Subcutaneous abdominal adipose tissue (tissue), 5 donors: ENCODE measurements around the gene NDUFS7.

Experiments used
- H3K27ac ChIP-seq: one replicate; pipeline ENCODE4 v1.7.0; 2013; ENCODE audit warnings: low read depth, mild to moderate bottlenecking, inconsistent platforms, low read length, moderate library complexity
- H3K27me3 ChIP-seq, 5 donors: one replicate each; pipeline ENCODE4 v1.7.0; 2013; ENCODE audit warnings: low read length in 5 of 5, inconsistent platforms in 1 of 5; ENCODE audit not compliant: control insufficient read depth in 5 of 5, insufficient read depth in 4 of 5
- H3K36me3 ChIP-seq, 5 donors: one replicate each; pipeline ENCODE4 v1.7.0; 2013; ENCODE audit warnings: low read length in 5 of 5; ENCODE audit not compliant: control insufficient read depth in 5 of 5, insufficient read depth in 5 of 5
- H3K4me1 ChIP-seq, 5 donors: one replicate each; pipeline ENCODE4 v1.7.0; 2013; ENCODE audit warnings: low read length in 5 of 5, mild to moderate bottlenecking in 3 of 5, moderate library complexity in 1 of 5; ENCODE audit not compliant: control insufficient read depth in 5 of 5, insufficient read depth in 5 of 5
- H3K4me3 ChIP-seq, 5 donors: one replicate each; pipeline ENCODE4 v1.7.0; 2013; ENCODE audit warnings: low read length in 5 of 5, low read depth in 1 of 5
- H3K9ac ChIP-seq, 5 donors: one replicate each; pipeline ENCODE4 v1.7.0; 2013; ENCODE audit warnings: low read length in 5 of 5, mild to moderate bottlenecking in 4 of 5, moderate library complexity in 3 of 5
- H3K9me3 ChIP-seq, 5 donors: one replicate each; pipeline ENCODE4 v1.7.0; 2013; ENCODE audit warnings: low read length in 5 of 5; ENCODE audit not compliant: control insufficient read depth in 5 of 5
- donor health status: healthy.
- donor health status: healthy.
- donor health status: healthy.
- donor health status: healthy.
- donor health status: healthy.

The NDUFS7 gene

GRCh38 chr19:1431759-1432506, 48.2 kb downstream of the NDUFS7 start:
- H3K27me3 ChIP-seq, result no peaks in the 10 kb centered on the region
- peaks cover 0 to 78% (median 69%) of the 10 kb centered on the region in 5 donors for H3K36me3 ChIP-seq

DNA sequence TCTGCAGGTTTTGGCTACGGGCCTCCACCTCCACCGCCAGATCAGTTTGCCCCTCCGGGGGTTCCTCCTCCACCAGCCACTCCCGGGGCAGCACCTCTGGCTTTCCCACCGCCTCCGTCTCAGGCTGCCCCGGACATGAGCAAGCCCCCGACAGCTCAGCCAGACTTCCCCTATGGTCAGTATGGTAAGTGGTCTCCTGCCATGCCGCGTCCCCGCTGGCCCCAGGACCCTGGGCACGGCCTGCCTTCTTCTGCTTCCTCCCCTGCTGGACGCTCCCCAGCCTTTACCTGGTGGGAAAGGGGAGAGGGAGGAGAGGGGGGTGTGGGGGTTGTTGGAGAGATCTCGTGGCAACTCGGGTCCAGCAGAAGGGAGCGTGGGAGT, 48.8 kb downstream of the NDUFS7 start:
- H3K9me3 ChIP-seq, result no peaks in the 10 kb centered on the region
- H3K4me3 ChIP-seq, result no peak overlapping the region
- H3K36me3 ChIP-seq, result peaks cover 0 to 72% (median 63%) of the 10 kb centered on the region in 5 donors
- H3K27ac ChIP-seq, result no peak overlapping the region
- no peak overlapping the region for H3K9ac ChIP-seq
- no peaks in the 10 kb centered on the region for H3K27me3 ChIP-seq
- peaks cover 0 to under 1% (median 0%) of the 10 kb centered on the region in 5 donors for H3K4me1 ChIP-seq

More at GRCh38 chr19:1431759-1432506, 48.2 kb downstream of the NDUFS7 start:
- Histone ChIP-seq H3K4me3 (no peak overlapping the region), H3K4me1 (no peaks in the 10 kb centered on the region), H3K9me3 (no peaks in the 10 kb centered on the region), H3K27ac (no peak overlapping the region), H3K9ac (peak overlapping the region in 1 of 5 donors; percentile 21)

GRCh38 chr19:1433119-1434039, 49.7 kb downstream of the NDUFS7 start:
- peaks cover 0 to 63% (median 57%) of the 10 kb centered on the region in 5 donors for H3K36me3 ChIP-seq
- no peak overlapping the region for H3K27ac ChIP-seq
- no peak overlapping the region for H3K4me3 ChIP-seq
- H3K9me3 ChIP-seq, result no peaks in the 10 kb centered on the region
- peaks cover 2 to 7% (median 5%) of the 10 kb centered on the region in 5 donors for H3K4me1 ChIP-seq
- H3K27me3 ChIP-seq, result no peaks in the 10 kb centered on the region
- H3K9ac ChIP-seq, result no peak overlapping the region

DNA sequence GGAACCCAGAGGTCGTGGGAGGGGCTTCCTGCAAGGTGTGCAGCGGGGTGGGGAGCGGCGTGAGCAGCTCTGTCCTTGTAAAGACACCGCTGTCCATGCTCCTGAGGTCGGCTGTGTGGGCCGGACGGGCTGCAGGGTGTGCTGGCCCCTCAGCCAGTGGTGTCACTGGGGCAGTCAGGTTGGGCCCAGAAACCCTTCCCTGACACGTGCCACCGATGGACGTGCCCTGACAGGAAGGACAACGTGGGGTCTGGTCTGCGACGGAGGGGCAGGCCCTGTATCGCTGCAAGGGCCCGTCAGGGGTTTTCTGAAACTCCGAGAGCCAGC, 50.3 kb downstream of the NDUFS7 start:
- peaks cover 0 to 59% (median 51%) of the 10 kb centered on the region in 5 donors for H3K36me3 ChIP-seq
- H3K4me3 ChIP-seq, result no peak overlapping the region
- peaks cover 2 to 9% (median 6%) of the 10 kb centered on the region in 5 donors for H3K4me1 ChIP-seq
- H3K27ac ChIP-seq, result no peak overlapping the region
- no peaks in the 10 kb centered on the region for H3K9me3 ChIP-seq
- no peaks in the 10 kb centered on the region for H3K27me3 ChIP-seq
- H3K9ac ChIP-seq, result no peak overlapping the region

GRCh38 chr19:1434577-1435060, 50.9 kb downstream of the NDUFS7 start:
- H3K36me3 ChIP-seq, result peaks cover 0 to 56% (median 47%) of the 10 kb centered on the region in 5 donors

DNA sequence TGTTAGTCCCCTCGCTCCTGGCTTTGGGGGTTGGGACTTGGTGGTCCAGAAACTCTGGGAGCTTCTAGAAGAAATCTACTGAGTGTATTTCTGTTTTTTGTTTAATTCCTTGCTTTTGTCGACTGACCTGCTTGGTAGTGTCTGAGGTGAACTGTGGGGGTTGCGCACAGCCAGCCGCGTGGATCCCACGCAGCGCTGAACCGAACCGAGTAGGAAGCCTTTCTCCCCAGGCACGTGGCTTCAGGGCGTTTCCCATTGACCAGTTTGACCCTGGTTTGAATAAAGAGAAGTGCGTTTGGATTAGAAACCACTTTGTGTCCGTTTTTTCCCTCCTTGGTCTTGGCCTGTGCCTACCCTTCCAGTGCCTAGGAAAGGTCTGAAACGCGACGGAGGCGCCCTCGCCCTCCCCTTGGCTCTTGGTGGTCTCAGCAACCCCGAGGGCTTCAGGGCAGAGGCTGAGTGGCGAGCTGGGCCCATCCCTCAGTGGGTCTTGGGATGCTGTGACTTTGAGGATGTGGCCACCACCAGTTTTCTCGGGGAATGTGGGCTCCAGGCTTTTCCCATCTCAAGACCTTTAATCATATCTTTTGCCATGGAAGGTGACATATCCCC, 51.8 kb downstream of the NDUFS7 start:
- H3K36me3 ChIP-seq, result peaks cover 0 to 57% (median 47%) of the 10 kb centered on the region in 5 donors

More at GRCh38 chr19:1434577-1435060, 50.9 kb downstream of the NDUFS7 start:
- H3K9ac ChIP-seq, result no peak overlapping the region
- peaks cover 2 to 15% (median 12%) of the 10 kb centered on the region in 5 donors for H3K4me1 ChIP-seq
- H3K27ac ChIP-seq, result no peak overlapping the region
- H3K4me3 ChIP-seq, result no peak overlapping the region
- no peaks in the 10 kb centered on the region for H3K27me3 ChIP-seq
- H3K9me3 ChIP-seq, result no peaks in the 10 kb centered on the region

DNA sequence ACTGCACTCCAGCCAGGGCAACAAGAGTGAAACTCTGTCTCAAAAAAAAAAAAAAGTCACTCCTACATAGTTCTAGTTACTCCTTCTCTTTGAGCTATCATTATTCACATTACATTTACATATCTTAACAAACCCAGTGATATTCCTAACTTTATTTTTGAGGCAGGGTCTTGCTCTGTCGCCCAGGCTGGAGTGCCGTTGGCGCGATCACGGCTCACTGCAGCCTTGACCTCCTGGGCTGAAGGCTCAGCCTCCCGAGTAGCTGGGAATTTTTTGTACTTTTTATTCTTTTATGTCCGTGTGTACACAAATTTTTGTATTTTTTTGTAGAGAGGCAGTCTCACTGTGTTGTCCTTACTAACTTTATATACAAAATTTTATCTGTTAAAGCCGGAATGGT, 53.9 kb downstream of the NDUFS7 start:
- Histone ChIP-seq H3K9me3 (no peaks in the 10 kb centered on the region), H3K9ac (no peak overlapping the region), H3K27ac (no peak overlapping the region), H3K4me1 (peaks cover 4 to 30% (median 21%) of the 10 kb centered on the region in 5 donors), H3K36me3 (peaks cover 0 to 62% (median 56%) of the 10 kb centered on the region in 5 donors), H3K27me3 (no peaks in the 10 kb centered on the region), H3K4me3 (peak overlapping the region; percentile 61 to 97 (median 93))

More for the DNA sequence above, 51.8 kb downstream of the NDUFS7 start:
- Histone ChIP-seq H3K9me3 (no peaks in the 10 kb centered on the region), H3K4me1 (peaks cover 4 to 23% (median 18%) of the 10 kb centered on the region in 5 donors), H3K9ac (no peak overlapping the region), H3K27ac (no peak overlapping the region), H3K27me3 (no peaks in the 10 kb centered on the region), H3K4me3 (no peak overlapping the region)

- Histone ChIP-seq H3K9ac (peak within 1 kb of the TSS; percentile 77 to 96 (median 91)), H3K9me3 (no peaks in the 10 kb centered on the region), H3K4me1 (peaks cover 4 to 30% (median 21%) of the 10 kb centered on the region in 5 donors), H3K27ac (peak within 1 kb of the TSS; percentile 65), H3K27me3 (no peaks in the 10 kb centered on the region), H3K36me3 (peaks cover 0 to 58% (median 50%) of the 10 kb centered on the region in 5 donors), H3K4me3 (peak within 1 kb of the TSS; percentile 80 to 97 (median 93))
Observed at GRCh38 chr19:1438035-1438932, 54.6 kb downstream of the NDUFS7 start, which contains the start of gene RPS15. RPS15 (plus strand) TSS chr19:1438396; CDS start chr19:1438426, 30 bp downstream.

DNA sequence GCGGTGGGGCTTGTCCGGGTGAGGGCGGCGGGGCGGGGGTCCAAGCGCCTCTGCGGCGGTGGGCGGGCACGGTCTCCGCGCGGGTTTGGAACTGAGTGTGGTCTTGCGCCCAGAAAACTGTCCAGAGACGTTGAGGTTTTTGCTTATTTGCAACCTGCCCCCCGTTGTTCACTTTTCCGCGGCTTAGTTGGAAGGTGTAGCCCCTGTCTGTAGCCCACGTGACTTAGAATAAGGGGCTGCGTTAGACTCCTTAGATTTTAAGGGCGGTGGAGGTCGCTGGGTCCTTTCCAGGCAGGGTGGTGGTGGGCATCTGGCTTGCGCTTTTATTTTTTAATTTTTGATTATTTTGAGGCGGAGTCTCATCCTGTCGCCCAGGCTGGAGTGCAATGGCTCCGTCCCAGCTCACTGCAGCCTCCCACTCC, 55.2 kb downstream of the NDUFS7 start:
- Histone ChIP-seq H3K9me3 (no peaks in the 10 kb centered on the region), H3K4me1 (peaks cover 4 to 30% (median 21%) of the 10 kb centered on the region in 5 donors), H3K27ac (peak overlapping the region; percentile 65)

More for the DNA sequence above, 55.2 kb downstream of the NDUFS7 start:
- peak overlapping the region; percentile 80 to 97 (median 93) for H3K4me3 ChIP-seq
- H3K9ac ChIP-seq, result peak overlapping the region; percentile 77 to 96 (median 91)
- H3K36me3 ChIP-seq, result peaks cover 0 to 52% (median 43%) of the 10 kb centered on the region in 5 donors
- H3K27me3 ChIP-seq, result no peaks in the 10 kb centered on the region
